ENCODE data around the gene EID3.
"Not testable (repeated sequence)": the region's sequence is repeated elsewhere in the genome, so short reads cannot be mapped to it uniquely, and the experiment has no call there.

EID3 gene

GRCh38 chr12:104313568-104314241 lies 10.2 kb downstream of the EID3 start:
- DNase-seq: no peak
- Mint-ChIP-seq H3K27me3 (no peaks in the 10 kb centered on the region), H3K4me1 (ENCODE audit: low read depth) (peaks cover 6% of the 10 kb centered on the region), H3K27ac (peak overlapping the region; percentile 0), H3K4me3 (no peak overlapping the region), H3K36me3 (ENCODE audit: low read depth) (peaks cover 92% of the 10 kb centered on the region), H3K9me3 (no peaks in the 10 kb centered on the region)

- peak overlapping the region; percentile 0 for H3K27ac Mint-ChIP-seq
- no peak overlapping the region for H3K4me3 Mint-ChIP-seq
- H3K9me3 Mint-ChIP-seq: no peaks in the 10 kb centered on the region
- DNase-seq: no peak
- peaks cover 5% of the 10 kb centered on the region for H3K4me1 Mint-ChIP-seq (ENCODE audit: low read depth)
- H3K36me3 Mint-ChIP-seq (ENCODE audit: low read depth): peaks cover 94% of the 10 kb centered on the region
- H3K27me3 Mint-ChIP-seq: no peaks in the 10 kb centered on the region
These were observed 10.7 kb downstream of the EID3 start for GRCh38 chr12:104314242-104314614.

- H3K27ac Mint-ChIP-seq: no peak overlapping the region
- DNase-seq: no peak
- H3K27me3 Mint-ChIP-seq: no peaks in the 10 kb centered on the region
- H3K9me3 Mint-ChIP-seq: no peaks in the 10 kb centered on the region
- peaks cover 96% of the 10 kb centered on the region for H3K36me3 Mint-ChIP-seq (ENCODE audit: low read depth)
- peaks cover 1% of the 10 kb centered on the region for H3K4me1 Mint-ChIP-seq (ENCODE audit: low read depth)
- no peak overlapping the region for H3K4me3 Mint-ChIP-seq
These were observed 12.0 kb downstream of the EID3 start for GRCh38 chr12:104315326-104316224.

- Mint-ChIP-seq H3K4me3 (no peak overlapping the region), H3K4me1 (ENCODE audit: low read depth) (peaks cover 1% of the 10 kb centered on the region), H3K27me3 (no peaks in the 10 kb centered on the region), H3K9me3 (no peaks in the 10 kb centered on the region), H3K27ac (no peak overlapping the region), H3K36me3 (ENCODE audit: low read depth) (peaks cover 97% of the 10 kb centered on the region)
- no peak for DNase-seq
These were observed 13.4 kb downstream of the EID3 start for GRCh38 chr12:104316936-104317335.

GRCh38 chr12:104317538-104318210 lies 14.1 kb downstream of the EID3 start:
- H3K27me3 Mint-ChIP-seq: no peaks in the 10 kb centered on the region
- H3K9me3 Mint-ChIP-seq: no peaks in the 10 kb centered on the region
- no peak for DNase-seq
- H3K27ac Mint-ChIP-seq: no peak overlapping the region
- H3K4me3 Mint-ChIP-seq: no peak overlapping the region
- H3K4me1 Mint-ChIP-seq (ENCODE audit: low read depth): peaks cover 1% of the 10 kb centered on the region
- H3K36me3 Mint-ChIP-seq (ENCODE audit: low read depth): peaks cover 96% of the 10 kb centered on the region

- no peaks in the 10 kb centered on the region for H3K9me3 Mint-ChIP-seq
- no peak overlapping the region for H3K27ac Mint-ChIP-seq
- H3K36me3 Mint-ChIP-seq (ENCODE audit: low read depth): peaks cover 86% of the 10 kb centered on the region
- no peak for DNase-seq
- peaks cover 1% of the 10 kb centered on the region for H3K4me1 Mint-ChIP-seq (ENCODE audit: low read depth)
- no peaks in the 10 kb centered on the region for H3K27me3 Mint-ChIP-seq
- H3K4me3 Mint-ChIP-seq: no peak overlapping the region
These were observed 15.5 kb downstream of the EID3 start for GRCh38 chr12:104319028-104319427.

GRCh38 chr12:104319918-104320626 lies 16.5 kb downstream of the EID3 start:
- no peaks in the 10 kb centered on the region for H3K9me3 Mint-ChIP-seq
- no peak overlapping the region for H3K4me3 Mint-ChIP-seq
- DNase-seq: no peak
- H3K27me3 Mint-ChIP-seq: no peaks in the 10 kb centered on the region
- H3K27ac Mint-ChIP-seq: peak overlapping the region; percentile 68
- peaks cover 87% of the 10 kb centered on the region for H3K36me3 Mint-ChIP-seq (ENCODE audit: low read depth)
- peaks cover 1% of the 10 kb centered on the region for H3K4me1 Mint-ChIP-seq (ENCODE audit: low read depth)

GRCh38 chr12:104320627-104321024 lies 17.1 kb downstream of the EID3 start:
- H3K9me3 Mint-ChIP-seq: no peaks in the 10 kb centered on the region
- no peaks in the 10 kb centered on the region for H3K27me3 Mint-ChIP-seq
- H3K36me3 Mint-ChIP-seq (ENCODE audit: low read depth): peaks cover 87% of the 10 kb centered on the region
- DNase-seq: no peak
- H3K27ac Mint-ChIP-seq: no peak overlapping the region
- no peak overlapping the region for H3K4me3 Mint-ChIP-seq
- H3K4me1 Mint-ChIP-seq (ENCODE audit: low read depth): peaks cover 1% of the 10 kb centered on the region

- Mint-ChIP-seq H3K4me1 (ENCODE audit: low read depth) (peaks cover 1% of the 10 kb centered on the region), H3K4me3 (no peak overlapping the region), H3K36me3 (ENCODE audit: low read depth) (peaks cover 88% of the 10 kb centered on the region), H3K9me3 (no peaks in the 10 kb centered on the region), H3K27ac (peak overlapping the region; percentile 53), H3K27me3 (no peaks in the 10 kb centered on the region)
- DNase-seq: no peak
These were observed 18.4 kb downstream of the EID3 start for GRCh38 chr12:104321949-104322348.

- H3K4me1 Mint-ChIP-seq (ENCODE audit: low read depth); H3K27me3 Mint-ChIP-seq; H3K9me3 Mint-ChIP-seq; DNase-seq; H3K27ac Mint-ChIP-seq; H3K4me3 Mint-ChIP-seq: not testable (repeated sequence)
- H3K36me3 Mint-ChIP-seq (ENCODE audit: low read depth): peaks cover 88% of the 10 kb centered on the region
These were observed 19.0 kb downstream of the EID3 start for GRCh38 chr12:104322533-104322932.

GRCh38 chr12:104323899-104324298 lies 20.4 kb downstream of the EID3 start:
- Mint-ChIP-seq H3K27me3 (no peaks in the 10 kb centered on the region), H3K27ac (no peak overlapping the region), H3K4me1 (ENCODE audit: low read depth) (peaks cover 1% of the 10 kb centered on the region), H3K36me3 (ENCODE audit: low read depth) (peaks cover 85% of the 10 kb centered on the region), H3K9me3 (no peaks in the 10 kb centered on the region), H3K4me3 (no peak overlapping the region)
- no peak for DNase-seq

GRCh38 chr12:104328278-104328677 lies 24.7 kb downstream of the EID3 start:
- peaks cover 79% of the 10 kb centered on the region for H3K36me3 Mint-ChIP-seq (ENCODE audit: low read depth)
- H3K27ac Mint-ChIP-seq: not testable (repeated sequence)

GRCh38 chr12:104328790-104329189 lies 25.3 kb downstream of the EID3 start:
- Mint-ChIP-seq H3K36me3 (ENCODE audit: low read depth) (peaks cover 82% of the 10 kb centered on the region), H3K4me1 (ENCODE audit: low read depth) (no peaks in the 10 kb centered on the region), H3K27ac (no peak overlapping the region), H3K27me3 (no peaks in the 10 kb centered on the region), H3K4me3 (no peak overlapping the region), H3K9me3 (no peaks in the 10 kb centered on the region)
- no peak for DNase-seq

More at GRCh38 chr12:104328278-104328677, 24.7 kb downstream of the EID3 start:
- not testable (repeated sequence) for DNase-seq; H3K9me3 Mint-ChIP-seq; H3K4me1 Mint-ChIP-seq (ENCODE audit: low read depth); H3K4me3 Mint-ChIP-seq; H3K27me3 Mint-ChIP-seq

Measured in activated T-cell treated with anti-CD3 and anti-CD28 coated beads, Interleukin-2, amount 50 U/mL, for 24 hours (primary cell).